WERI-Rb-1 (cell line): ENCODE measurements around the gene ZNF609.
A peak's percentile ranks its signal among the peaks of the same experiment; 100 is the strongest.

Experiments used
- DNase-seq: peaks from one replicate; pipeline ENCODE4 v3.0.0-alpha.2; 2020
- H3K27ac ChIP-seq: fragments of 250-450 bp; sonication (Bioruptor Pico); 2 replicates; pipeline ENCODE4 v1.5.1; 2020; ENCODE audit warnings: mild to moderate bottlenecking, moderate library complexity
- H3K27me3 ChIP-seq: fragments of 250-450 bp; sonication (Bioruptor Pico); 2 replicates; pipeline ENCODE4 v1.5.1; 2021; ENCODE audit warnings: mild to moderate bottlenecking, low read depth, moderate library complexity; ENCODE audit not compliant: insufficient read depth, severe bottlenecking
- H3K36me3 ChIP-seq: fragments of 250-450 bp; sonication (Bioruptor Pico); 2 replicates; pipeline ENCODE4 v1.5.1; 2020; ENCODE audit warnings: mild to moderate bottlenecking, moderate library complexity
- H3K4me3 ChIP-seq: 2 replicates; pipeline ENCODE4 v1.5.1; 2011; ENCODE audit warnings: low read depth, mild to moderate bottlenecking, control low read depth, low read length
- H3K9me3 ChIP-seq: fragments of 250-450 bp; sonication (Bioruptor Pico); 2 replicates; pipeline ENCODE4 v1.5.1; 2021; ENCODE audit warnings: mild to moderate bottlenecking, moderate library complexity; ENCODE audit not compliant: severe bottlenecking
- TF ChIP-seq, protein P1 (sequence below): IDR thresholded peaks from 2 replicates; pipeline ENCODE4 v1.5.1; 2011; ENCODE audit warnings: low read depth, mild to moderate bottlenecking, control low read depth, inconsistent platforms, low read length

Gene ZNF609

DNA sequence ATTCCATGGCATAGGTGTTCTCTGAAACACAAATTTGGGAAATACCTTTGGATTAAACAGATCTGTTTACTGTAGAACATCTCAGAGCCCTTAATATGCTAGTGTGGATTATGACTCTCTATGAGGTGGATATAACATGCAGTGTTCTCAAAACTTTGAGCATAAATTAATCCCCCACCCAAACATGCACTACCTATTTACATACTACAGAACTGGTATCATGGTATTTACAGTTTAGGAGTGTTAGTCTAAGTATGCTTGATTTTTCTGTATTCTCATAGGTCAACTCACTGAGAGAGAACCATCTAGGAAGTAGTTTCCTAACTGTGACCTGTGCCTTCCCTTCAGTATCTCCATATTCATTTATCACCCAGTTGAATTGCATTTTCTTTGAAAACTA, 30.9 kb upstream of the ZNF609 start:
- peaks cover 15% of the 10 kb centered on the region for H3K36me3 ChIP-seq
- H3K9me3 ChIP-seq: no peaks in the 10 kb centered on the region
- DNase-seq: no peak
- H3K4me3 ChIP-seq: no peak overlapping the region
- H3K27ac ChIP-seq: no peak overlapping the region
- TF ChIP-seq, protein P1, sequence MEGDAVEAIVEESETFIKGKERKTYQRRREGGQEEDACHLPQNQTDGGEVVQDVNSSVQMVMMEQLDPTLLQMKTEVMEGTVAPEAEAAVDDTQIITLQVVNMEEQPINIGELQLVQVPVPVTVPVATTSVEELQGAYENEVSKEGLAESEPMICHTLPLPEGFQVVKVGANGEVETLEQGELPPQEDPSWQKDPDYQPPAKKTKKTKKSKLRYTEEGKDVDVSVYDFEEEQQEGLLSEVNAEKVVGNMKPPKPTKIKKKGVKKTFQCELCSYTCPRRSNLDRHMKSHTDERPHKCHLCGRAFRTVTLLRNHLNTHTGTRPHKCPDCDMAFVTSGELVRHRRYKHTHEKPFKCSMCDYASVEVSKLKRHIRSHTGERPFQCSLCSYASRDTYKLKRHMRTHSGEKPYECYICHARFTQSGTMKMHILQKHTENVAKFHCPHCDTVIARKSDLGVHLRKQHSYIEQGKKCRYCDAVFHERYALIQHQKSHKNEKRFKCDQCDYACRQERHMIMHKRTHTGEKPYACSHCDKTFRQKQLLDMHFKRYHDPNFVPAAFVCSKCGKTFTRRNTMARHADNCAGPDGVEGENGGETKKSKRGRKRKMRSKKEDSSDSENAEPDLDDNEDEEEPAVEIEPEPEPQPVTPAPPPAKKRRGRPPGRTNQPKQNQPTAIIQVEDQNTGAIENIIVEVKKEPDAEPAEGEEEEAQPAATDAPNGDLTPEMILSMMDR: no peak
- H3K27me3 ChIP-seq: no peaks in the 10 kb centered on the region

DNA sequence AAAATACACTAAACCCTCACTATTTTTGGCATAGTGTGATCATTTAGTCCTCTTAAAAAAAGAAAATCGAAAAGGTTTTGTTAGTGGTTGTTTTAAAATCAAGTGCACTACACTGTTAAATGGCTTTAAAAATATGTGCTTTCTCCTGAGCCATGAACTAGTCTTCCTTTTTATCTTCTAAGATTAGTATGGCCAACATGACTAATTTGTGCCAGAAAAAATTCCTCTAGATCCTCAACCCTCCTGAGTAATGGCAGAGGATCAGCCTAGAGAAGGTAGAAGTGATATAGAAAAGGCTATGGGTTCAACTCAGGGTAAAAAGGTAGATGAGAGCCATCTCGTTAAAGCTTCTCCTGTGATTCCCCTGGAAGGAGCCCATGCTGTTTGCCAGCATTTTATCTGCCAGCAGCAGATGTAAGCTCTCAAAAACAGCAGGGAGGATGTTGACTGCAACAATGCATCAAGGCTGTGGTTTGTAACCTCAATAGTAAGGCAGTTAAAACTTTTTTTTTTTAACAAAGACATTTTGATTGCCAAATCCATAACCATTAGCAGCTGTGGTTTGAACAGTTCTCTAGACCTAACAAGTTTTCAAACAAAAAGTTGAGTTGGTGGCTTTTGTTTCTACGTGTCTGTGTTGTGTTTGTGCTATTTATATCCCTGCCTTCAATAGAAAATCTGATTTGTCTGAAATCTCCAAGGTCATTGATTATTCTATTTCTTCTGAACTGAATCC, 30.2 kb upstream of the ZNF609 start:
- peak; percentile 17 for DNase-seq
- Histone ChIP-seq H3K27me3 (no peaks in the 10 kb centered on the region), H3K4me3 (no peak overlapping the region), H3K9me3 (no peaks in the 10 kb centered on the region), H3K36me3 (peaks cover 15% of the 10 kb centered on the region), H3K27ac (no peak overlapping the region; the same call in 1 of the 2 replicates)
- TF ChIP-seq, protein P1: no peak

DNA sequence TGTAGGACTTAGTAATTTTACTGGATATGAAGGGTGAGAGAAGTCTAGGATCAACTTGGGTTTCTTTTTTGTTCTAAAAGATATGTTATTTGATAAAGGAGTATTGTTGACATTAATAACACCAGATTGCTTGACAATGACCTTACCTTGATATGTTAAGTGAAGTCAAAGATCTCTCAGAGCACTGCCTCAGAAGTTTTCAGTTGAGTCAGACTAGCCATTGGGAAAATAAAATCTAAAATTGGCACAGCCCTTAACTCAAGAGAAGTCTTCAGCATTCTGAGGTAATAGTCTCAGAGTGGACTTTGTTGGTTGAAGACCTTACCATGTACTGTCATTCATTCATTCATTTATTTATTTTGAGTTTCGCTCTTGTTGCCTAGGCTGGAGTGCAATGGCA, 22.4 kb upstream of the ZNF609 start:
- H3K27me3 ChIP-seq: no peaks in the 10 kb centered on the region
- no peaks in the 10 kb centered on the region for H3K36me3 ChIP-seq
- H3K27ac ChIP-seq: no peak overlapping the region
- TF ChIP-seq, protein P1: no peak
- H3K9me3 ChIP-seq: no peaks in the 10 kb centered on the region
- no peak for DNase-seq
- no peak overlapping the region for H3K4me3 ChIP-seq

DNA sequence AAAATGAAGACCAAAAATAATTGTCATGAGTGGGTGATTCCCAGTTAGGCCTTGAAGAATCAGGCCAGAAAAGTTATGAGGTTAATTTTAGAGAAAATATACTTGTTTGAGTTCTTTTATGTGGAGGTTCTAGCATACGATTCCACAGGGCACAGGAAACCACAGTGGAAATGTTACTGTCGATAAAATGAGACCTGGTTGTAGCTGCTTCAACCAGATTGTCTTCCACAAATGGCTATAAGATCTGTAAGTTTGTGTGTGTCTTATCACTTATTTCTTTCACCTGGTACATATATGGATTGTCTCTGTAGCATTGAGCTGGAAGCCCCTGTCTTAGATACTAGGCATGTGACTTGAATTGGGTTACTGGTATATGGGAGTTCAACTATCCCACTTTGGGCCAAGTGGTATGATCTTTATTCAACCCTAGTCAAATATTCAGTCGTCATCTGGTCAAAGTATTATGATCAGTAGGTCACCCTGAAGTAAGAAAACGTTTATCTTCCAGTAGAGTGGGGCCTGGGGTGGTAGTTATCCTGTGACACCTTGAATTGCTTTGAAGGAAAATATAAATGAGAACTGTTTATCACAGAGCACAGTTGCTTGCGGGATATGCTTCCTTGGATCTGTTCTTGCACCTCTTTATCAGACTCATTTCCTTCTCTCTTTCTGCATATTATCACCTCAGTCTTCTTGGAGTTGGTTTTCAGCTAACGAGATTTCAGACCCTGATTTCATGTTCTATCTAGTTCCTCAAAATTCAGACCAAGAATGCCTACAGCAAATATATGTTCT, 21.5 kb upstream of the ZNF609 start:
- Histone ChIP-seq H3K9me3 (no peaks in the 10 kb centered on the region), H3K4me3 (no peak overlapping the region), H3K27ac (no peak overlapping the region), H3K27me3 (no peaks in the 10 kb centered on the region), H3K36me3 (no peaks in the 10 kb centered on the region)
- DNase-seq: no peak
- TF ChIP-seq, protein P1: no peak

DNA sequence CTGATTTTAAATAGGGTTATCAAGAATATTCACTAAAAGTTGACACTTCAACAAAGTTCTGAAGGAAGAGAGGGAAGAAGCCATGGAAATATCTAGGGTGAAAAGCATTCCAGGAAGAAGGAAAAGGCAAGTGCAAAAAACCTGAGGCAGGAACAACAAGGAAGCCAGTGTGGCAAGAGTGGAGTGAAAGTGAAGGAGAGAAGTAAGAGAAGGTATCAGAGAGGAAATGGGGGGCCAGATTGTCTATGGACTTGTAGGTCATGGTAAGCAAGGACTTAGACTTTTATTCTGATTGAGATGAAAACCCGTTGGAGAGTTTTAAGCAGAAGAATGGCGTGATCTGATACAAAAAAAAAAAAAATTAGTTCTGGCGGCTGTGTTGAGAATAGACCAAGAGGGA, 18.5 kb upstream of the ZNF609 start:
- no peak overlapping the region for H3K27ac ChIP-seq
- no peaks in the 10 kb centered on the region for H3K27me3 ChIP-seq
- TF ChIP-seq, protein P1: no peak
- peaks cover 6% of the 10 kb centered on the region for H3K36me3 ChIP-seq
- no peak for DNase-seq
- no peaks in the 10 kb centered on the region for H3K9me3 ChIP-seq
- H3K4me3 ChIP-seq: no peak overlapping the region
